Ovary (tissue), 9 donors: Measurements from ENCODE around the gene CAPN5. TPM values are rescaled to one million over a fixed set of nuclear protein-coding genes. Genes with fewer than 3 reads are reported as not detected.

Source experiments
- DNase-seq, 5 donors: peaks; one replicate each; pipeline ENCODE4 v3.0.0-alpha.2; 2019 to 2020
- H3K27ac ChIP-seq, 2 donors: fragments of 200-600 bp; one replicate each; pipeline versions ENCODE4 v1.5.1 to v1.8.0; 2019 to 2022
- H3K27me3 ChIP-seq: fragments of 200-600 bp; one replicate; pipeline ENCODE4 v1.8.0; 2022
- H3K36me3 ChIP-seq: fragments of 200-600 bp; sonication (generic); one replicate; pipeline ENCODE4 v1.5.1; 2019
- H3K4me1 ChIP-seq: one replicate; pipeline ENCODE4 v1.8.1; 2013; ENCODE audit warnings: mild to moderate bottlenecking, moderate library complexity; ENCODE audit not compliant: insufficient read depth
- H3K4me3 ChIP-seq: fragments of 200-600 bp; sonication (generic); one replicate; pipeline ENCODE4 v1.5.1; 2017
- H3K9me3 ChIP-seq, 2 donors: fragments of 200-600 bp in 1 of 2; sonication (generic) in 1 of 2; one replicate each; pipeline versions ENCODE4 v1.5.1 to v1.8.1; 2013 to 2019; ENCODE audit warnings: mild to moderate bottlenecking in 1 of 2, moderate library complexity in 1 of 2
- EP300 ChIP-seq: sonication (generic); formaldehyde crosslinking; IDR thresholded peaks from one replicate; pipeline ENCODE4 v1.6.1; 2017; ENCODE audit warnings: antibody characterized with exemption
- POLR2A ChIP-seq: fragments of 450-650 bp; IDR thresholded peaks from one replicate; pipeline ENCODE4 v1.6.1; 2017; ENCODE audit warnings: antibody characterized with exemption, mild to moderate bottlenecking, moderate library complexity
- WGBS, 3 donors: extraction: QIAGEN DNeasy Blood & Tissue Kit in 1 of 3; methylation state at CpG; one replicate each; pipeline versions ENCODE4 v1.1.5 to v1.1.7; 2013 to 2017; 5-methylcytosine and 5-hydroxymethylcytosine counted together
- intact Hi-C, 4 donors: fragments of 100-400 bp; cut with DNase I; formaldehyde crosslinking; loops; one replicate each; pipeline versions ENCODE4 v1.11.0 to v1.15.1; 2022 to 2023
- polyA plus RNA-seq, 2 donors: library from polyadenylated mRNA; stranded (reverse); fragments of 200-250 nt in 1 of 2; fragments of 350-450 nt in 1 of 2; fragmentation: Illumina TruSeq in 1 of 2; extraction: RNeasy Lipid Tissue Mini Kit (QIAGEN cat#74804) in 1 of 2; gene quantifications; one replicate each; pipeline ENCODE4 v1.2.3, GENCODE V29; 2013 to 2014
- total RNA-seq, 7 donors: library from RNA; depleted of rRNA in 2 of 7; stranded (reverse); fragments of >200 nt in 2 of 7; fragmentation: NEBNext Ultra II Directional in 3 of 7; extraction: Animal tissue kit (Norgen Biotek cat#: 25700) in 3 of 7; gene quantifications; one replicate each; pipeline versions ENCODE4 v1.1.0 to v1.2.4, GENCODE V29; 2016 to 2023
- TF ChIP-seq, protein P1 (sequence below), 3 donors: fragments of 450-650 bp in 2 of 3; fragments of 200-600 bp in 1 of 3; IDR thresholded peaks; one replicate each; pipeline versions ENCODE4 v1.5.1 to v1.8.0; 2016 to 2022; ENCODE audit warnings: antibody characterized with exemption in 3 of 3, mild to moderate bottlenecking in 1 of 3
- donor health status: DM: no; HTN: no; CAD: no; lungs with moderate emphysema.
- donor health status: DM: no; HTN: no; CAD: no.
- donor health status: Bipolar disorder and iron deficiency.
- donor health status: DM: yes; HTN: yes; CAD: no.
- donor health status: DM: no; HTN: no; CAD: no.
- donor health status: DM: yes; HTN: yes; CAD: no.

Gene CAPN5
- total and polyA plus RNA-seq, 9 donors: 3.0 to 82.2 (median 21.3) TPM

DNA sequence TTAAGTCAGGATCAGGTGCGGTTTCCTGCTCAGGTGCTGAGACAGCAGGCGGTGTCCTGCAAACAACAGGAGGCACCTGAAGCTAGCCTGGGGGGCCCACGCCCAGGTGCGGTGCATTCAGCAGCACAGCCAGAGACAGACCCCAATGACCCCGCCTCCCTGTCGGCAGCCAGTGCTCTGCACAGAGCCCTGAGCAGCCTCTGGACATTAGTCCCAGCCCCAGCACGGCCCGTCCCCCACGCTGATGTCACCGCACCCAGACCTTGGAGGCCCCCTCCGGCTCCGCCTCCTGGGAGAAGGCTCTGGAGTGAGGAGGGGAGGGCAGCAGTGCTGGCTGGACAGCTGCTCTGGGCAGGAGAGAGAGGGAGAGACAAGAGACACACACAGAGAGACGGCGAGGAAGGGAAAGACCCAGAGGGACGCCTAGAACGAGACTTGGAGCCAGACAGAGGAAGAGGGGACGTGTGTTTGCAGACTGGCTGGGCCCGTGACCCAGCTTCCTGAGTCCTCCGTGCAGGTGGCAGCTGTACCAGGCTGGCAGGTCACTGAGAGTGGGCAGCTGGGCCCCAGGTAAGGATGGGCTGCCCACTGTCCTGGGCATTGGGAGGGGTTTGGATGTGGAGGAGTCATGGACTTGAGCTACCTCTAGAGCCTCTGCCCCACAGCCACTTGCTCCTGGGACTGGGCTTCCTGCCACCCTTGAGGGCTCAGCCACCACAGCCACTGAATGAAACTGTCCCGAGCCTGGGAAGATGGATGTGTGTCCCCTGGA lies 61.3 kb downstream of the CAPN5 start, which contains the start of gene MYO7A:
TSS of gene MYO7A (plus strand) at position 327 of the 772 bp plus-strand sequence. CDS start 2,389 bp downstream, outside the sequence.
- H3K36me3 ChIP-seq: no peaks in the 10 kb centered on the region
- 15 to 18% (median 16%) methylated on average over 13 to 20 of the region's 20 CpGs for WGBS, 3 donors
- peaks cover 14% of the 10 kb centered on the region for H3K4me1 ChIP-seq
- no peak for TF ChIP-seq EP300
- TF ChIP-seq POLR2A: no peak
- TF ChIP-seq, protein P1, sequence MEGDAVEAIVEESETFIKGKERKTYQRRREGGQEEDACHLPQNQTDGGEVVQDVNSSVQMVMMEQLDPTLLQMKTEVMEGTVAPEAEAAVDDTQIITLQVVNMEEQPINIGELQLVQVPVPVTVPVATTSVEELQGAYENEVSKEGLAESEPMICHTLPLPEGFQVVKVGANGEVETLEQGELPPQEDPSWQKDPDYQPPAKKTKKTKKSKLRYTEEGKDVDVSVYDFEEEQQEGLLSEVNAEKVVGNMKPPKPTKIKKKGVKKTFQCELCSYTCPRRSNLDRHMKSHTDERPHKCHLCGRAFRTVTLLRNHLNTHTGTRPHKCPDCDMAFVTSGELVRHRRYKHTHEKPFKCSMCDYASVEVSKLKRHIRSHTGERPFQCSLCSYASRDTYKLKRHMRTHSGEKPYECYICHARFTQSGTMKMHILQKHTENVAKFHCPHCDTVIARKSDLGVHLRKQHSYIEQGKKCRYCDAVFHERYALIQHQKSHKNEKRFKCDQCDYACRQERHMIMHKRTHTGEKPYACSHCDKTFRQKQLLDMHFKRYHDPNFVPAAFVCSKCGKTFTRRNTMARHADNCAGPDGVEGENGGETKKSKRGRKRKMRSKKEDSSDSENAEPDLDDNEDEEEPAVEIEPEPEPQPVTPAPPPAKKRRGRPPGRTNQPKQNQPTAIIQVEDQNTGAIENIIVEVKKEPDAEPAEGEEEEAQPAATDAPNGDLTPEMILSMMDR (IDR thresholded peaks at IDR 0.05): no peak
- peak within 1 kb of the TSS; percentile 41 for H3K4me3 ChIP-seq
- H3K9me3 ChIP-seq: no peaks in the 10 kb centered on the region
- peak within 1 kb of the TSS; percentile 50 to 59 for H3K27ac ChIP-seq
- intact Hi-C loops: loop anchor here (1.0 to 10.0 kb wide), 6 partner anchors 59 to 427 kb away; partner anchors contain the start of gene PAK1 (in 1 of the 4)
- DNase-seq: peak; percentile 70 to 79 (median 73)
- H3K27me3 ChIP-seq: no peaks in the 10 kb centered on the region

DNA sequence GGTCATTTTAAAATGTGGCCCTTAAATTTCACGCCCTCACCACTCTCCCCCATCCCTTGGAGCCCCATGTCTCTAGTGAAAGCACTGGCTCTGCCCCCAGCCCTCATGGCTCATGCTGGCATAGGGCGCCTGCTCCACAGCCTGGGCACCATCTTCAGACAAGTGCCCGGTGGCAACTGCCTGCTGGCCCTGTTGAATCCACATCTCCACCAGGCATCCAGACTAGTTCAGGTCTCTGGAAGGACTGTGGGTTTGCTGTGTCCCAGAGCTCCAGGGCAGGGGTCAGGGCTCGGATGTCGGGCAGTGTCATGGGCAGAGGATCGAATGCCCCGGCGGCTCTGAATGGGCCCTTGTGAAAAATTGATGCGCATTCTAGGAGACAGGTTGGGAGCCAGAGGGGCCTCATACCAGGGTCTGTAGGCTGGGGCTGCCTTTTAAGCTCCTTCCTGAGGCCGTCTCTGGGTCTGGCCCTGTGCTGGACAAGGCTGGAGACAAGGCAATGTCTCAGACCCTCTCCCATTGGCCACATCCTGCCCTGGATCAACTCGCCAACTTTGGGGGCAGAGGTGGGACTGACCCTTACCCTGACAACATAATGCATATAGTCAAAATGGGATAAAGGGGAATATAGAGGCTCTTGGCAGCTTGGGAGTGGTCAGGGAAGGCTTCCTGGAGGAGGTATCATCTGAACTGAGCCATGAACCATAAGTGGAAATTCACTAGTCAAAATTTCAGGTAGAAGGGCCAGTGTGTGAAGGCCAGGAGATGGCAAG lies 62.5 kb downstream of the CAPN5 start:
- Histone ChIP-seq H3K4me3 (no peak overlapping the region), H3K9me3 (no peaks in the 10 kb centered on the region), H3K36me3 (no peaks in the 10 kb centered on the region), H3K27ac (no peak overlapping the region), H3K27me3 (no peaks in the 10 kb centered on the region), H3K4me1 (peaks cover 14% of the 10 kb centered on the region)
- WGBS, 3 donors: 89 to 94% (median 89%) methylated on average over 11 of the region's 11 CpGs
- TF ChIP-seq, protein P1 (IDR thresholded peaks at IDR 0.05): no peak
- TF ChIP-seq POLR2A (no peak), EP300 (no peak)
- no peak for DNase-seq
- intact Hi-C loops: loop anchor here in 3 of 4 donors (5.0 to 10.0 kb wide), 4 partner anchors 58 to 426 kb away; partner anchors contain the start of gene PAK1 (in 1 of the 3)

DNA sequence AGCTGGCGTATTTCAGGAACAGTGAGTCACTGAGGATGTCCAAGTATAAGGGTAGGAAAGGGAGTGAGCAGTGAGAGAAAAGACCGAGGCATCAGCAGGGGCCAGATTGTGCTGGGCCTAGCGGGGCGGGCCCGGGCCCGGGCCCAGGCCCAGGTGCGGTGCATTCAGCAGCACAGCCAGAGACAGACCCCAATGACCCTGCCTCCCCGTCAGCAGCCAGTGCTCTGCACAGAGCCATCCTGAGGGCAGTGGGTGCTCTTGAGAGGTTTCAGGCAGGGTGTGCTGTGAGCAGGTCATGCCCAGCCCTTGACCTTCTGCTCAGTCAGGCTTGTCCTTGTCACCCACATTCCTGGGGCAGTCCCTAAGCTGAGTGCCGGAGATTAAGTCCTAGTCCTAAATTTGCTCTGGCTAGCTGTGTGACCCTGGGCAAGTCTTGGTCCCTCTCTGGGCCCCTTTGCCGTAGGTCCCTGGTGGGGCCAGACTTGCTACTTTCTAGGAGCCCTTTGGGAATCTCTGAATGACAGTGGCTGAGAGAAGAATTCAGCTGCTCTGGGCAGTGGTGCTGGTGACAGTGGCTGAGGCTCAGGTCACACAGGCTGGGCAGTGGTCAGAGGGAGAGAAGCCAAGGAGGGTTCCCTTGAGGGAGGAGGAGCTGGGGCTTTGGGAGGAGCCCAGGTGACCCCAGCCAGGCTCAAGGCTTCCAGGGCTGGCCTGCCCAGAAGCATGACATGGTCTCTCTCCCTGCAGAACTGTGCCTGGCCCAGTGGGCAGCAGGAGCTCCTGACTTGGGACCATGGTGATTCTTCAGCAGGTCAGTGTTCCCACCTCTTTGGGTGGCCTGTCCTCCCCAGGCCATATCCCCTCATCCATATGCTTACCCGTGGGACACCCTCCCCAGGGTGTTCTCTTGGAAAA lies 63.3 kb downstream of the CAPN5 start:
- no peak for DNase-seq
- Histone ChIP-seq H3K9me3 (no peaks in the 10 kb centered on the region), H3K4me3 (no peak overlapping the region), H3K27ac (peak overlapping the region in 1 of 2 donors; percentile 49), H3K27me3 (no peaks in the 10 kb centered on the region), H3K36me3 (no peaks in the 10 kb centered on the region), H3K4me1 (peaks cover 14% of the 10 kb centered on the region)
- intact Hi-C loops: loop anchor here in 3 of 4 donors (2.0 to 10.0 kb wide), 6 partner anchors 57 to 492 kb away; partner anchors contain the start of gene PAK1 (in 1 of the 3)
- TF ChIP-seq, protein P1 (IDR thresholded peaks at IDR 0.05): no peak
- TF ChIP-seq POLR2A: no peak
- TF ChIP-seq EP300: no peak
- 83 to 89% (median 88%) methylated on average over 11 of the region's 11 CpGs for whole genome bisulfite sequencing, 3 donors
